HL-60 (cell line): ENCODE results near the gene STAT2.

Source experiments
- DNase-seq, 2 experiments: peaks; one replicate each; pipeline ENCODE4 v3.0.0-alpha.2; 2010 to 2020; ENCODE audit warnings: low read depth in 1 of 2, low spot score in 1 of 2
- H3K27ac ChIP-seq: fragments of 250-450 bp; sonication (Bioruptor Pico); replicated peaks from 2 replicates; pipeline ENCODE4 v1.5.1; 2020; ENCODE audit warnings: mild to moderate bottlenecking, moderate library complexity
- H3K27me3 ChIP-seq: fragments of 250-450 bp; sonication (Bioruptor Pico); 2 replicates; pipeline ENCODE4 v1.5.1; 2021; ENCODE audit warnings: mild to moderate bottlenecking, moderate library complexity; ENCODE audit not compliant: insufficient read depth, poor library complexity, severe bottlenecking
- H3K4me3 ChIP-seq: replicated peaks from 2 replicates; pipeline ENCODE4 v1.5.1; 2011; ENCODE audit warnings: mild to moderate bottlenecking, control low read depth, low read length; ENCODE audit not compliant: insufficient read depth
- CTCF ChIP-seq: IDR thresholded peaks from one replicate; pipeline ENCODE4 v1.5.1; 2011; ENCODE audit warnings: low read length, control low read depth, inconsistent platforms; ENCODE audit not compliant: insufficient read depth
- GABPA ChIP-seq: IDR thresholded peaks from 2 replicates; pipeline ENCODE4 v1.6.1; 2012; ENCODE audit warnings: low read depth
- POLR2AphosphoS5 ChIP-seq: IDR thresholded peaks from 2 replicates; pipeline ENCODE4 v1.6.1; 2012; ENCODE audit warnings: low read depth
- REST ChIP-seq: IDR thresholded peaks from 2 replicates; pipeline ENCODE4 v1.6.1; 2012; ENCODE audit warnings: low read depth; ENCODE audit not compliant: insufficient replicate concordance
- SPI1 ChIP-seq: IDR thresholded peaks from 2 replicates; pipeline ENCODE4 v1.6.1; 2012; ENCODE audit warnings: low read depth, mild to moderate bottlenecking, borderline replicate concordance

Gene STAT2

DNA sequence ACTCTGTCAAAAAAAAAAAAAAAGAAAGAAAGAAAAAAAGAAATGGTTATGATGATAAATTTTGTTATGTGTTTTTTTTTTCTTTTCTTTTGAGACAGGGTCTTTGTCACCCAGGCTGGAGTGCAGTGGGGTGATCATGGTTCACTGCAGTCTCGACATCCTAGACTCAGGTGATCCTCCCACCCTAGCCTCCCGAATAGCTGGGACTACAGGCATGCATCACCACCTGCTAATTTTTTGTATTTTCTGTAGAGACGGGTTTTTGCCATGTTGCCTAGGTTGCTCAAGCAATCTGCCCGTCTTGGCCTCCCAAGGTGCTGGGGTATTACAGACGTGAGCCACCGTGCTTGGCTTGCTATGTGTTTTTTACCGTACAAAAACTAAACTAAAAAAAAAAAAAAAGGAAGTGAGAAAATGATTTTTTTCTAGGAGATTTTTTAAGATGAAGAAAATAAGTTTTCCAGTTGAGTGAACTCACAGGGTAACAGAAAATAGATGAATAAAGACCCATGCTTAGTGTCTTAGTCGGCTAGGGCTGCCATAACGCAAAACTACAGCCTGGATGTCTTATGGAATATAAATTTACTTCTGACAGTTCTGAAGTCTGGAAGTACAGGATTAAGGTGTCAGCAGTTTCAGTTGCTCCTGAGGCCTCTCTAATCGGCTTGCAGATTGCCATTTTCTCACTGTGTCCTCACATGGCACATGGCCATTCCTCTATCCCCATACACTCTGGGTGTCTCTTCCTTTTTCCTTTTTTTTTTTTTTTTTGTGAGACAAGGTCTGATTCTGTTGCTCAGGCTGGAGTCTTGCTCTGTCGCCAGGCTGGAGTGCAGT lies 15.9 kb upstream of the STAT2 start:
- TF ChIP-seq GABPA (no peak), SPI1 (no peak), REST (no peak), POLR2AphosphoS5 (no peak), CTCF (no peak)
- no peak overlapping the region for H3K27ac ChIP-seq
- no peak for DNase-seq
- H3K27me3 ChIP-seq, result no peaks in the 10 kb centered on the region
- no peak overlapping the region for H3K4me3 ChIP-seq

- no peak for DNase-seq
- Histone ChIP-seq H3K27me3 (no peaks in the 10 kb centered on the region), H3K27ac (no peak overlapping the region), H3K4me3 (no peak overlapping the region)
- TF ChIP-seq SPI1, result no peak
- TF ChIP-seq POLR2AphosphoS5, result no peak
- no peak for TF ChIP-seq CTCF
- TF ChIP-seq REST, result no peak
- no peak for TF ChIP-seq GABPA
These were observed 15.1 kb upstream of the STAT2 start for GRCh38 chr12:56374726-56375597.

GRCh38 chr12:56373515-56373914 lies 13.6 kb upstream of the STAT2 start:
- Histone ChIP-seq H3K27ac (no peak overlapping the region), H3K27me3 (no peaks in the 10 kb centered on the region), H3K4me3 (no peak overlapping the region)
- no peak for DNase-seq
- TF ChIP-seq POLR2AphosphoS5 (no peak), REST (no peak), SPI1 (no peak), GABPA (no peak), CTCF (no peak)
